ENCODE measurements around the gene NAT9.
A peak's percentile ranks its signal among the peaks of the same experiment; 100 is the strongest.

NAT9 gene

DNA sequence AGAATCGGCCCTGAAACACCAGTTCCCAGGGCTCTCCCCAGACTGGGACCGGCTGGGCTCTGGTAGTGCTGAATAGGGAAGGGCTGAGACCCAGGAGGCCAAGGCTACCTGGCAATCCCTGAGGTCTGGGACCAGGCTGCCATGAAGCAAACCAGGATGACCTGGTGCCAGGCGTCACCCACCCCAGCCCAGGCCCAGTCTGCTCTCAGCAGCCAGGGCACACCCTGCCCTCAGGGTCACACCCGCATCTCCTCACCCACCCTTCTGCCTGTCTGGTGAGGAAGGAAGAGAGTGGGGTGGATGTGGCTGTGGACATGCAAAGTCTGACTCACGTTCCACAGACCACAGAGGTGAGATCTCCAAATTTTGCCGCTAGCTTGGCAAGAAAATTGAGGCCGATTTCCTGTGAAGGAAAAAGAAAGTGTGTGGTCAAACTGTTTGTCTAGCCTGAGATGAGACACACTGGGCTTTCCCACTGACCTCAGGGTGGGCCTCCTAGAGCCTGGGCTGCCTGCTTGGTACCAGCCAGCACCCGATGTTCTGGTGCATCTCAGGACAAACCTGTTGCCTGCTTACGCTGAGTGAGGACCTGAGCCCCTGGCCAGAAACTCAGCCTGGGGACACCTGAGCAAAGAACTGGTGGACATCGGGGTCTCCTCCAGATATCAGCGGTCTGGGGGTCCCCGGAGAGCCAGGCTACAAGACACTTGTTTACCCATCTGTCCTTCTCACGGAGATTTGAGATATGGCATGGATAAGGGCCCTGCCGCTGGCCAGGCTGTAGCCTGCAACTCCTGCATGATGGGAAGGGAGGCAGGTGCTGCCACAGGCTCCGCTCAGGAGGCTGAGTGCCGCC lies 45.4 kb downstream of the NAT9 start:
- TF ChIP-seq, protein P1, sequence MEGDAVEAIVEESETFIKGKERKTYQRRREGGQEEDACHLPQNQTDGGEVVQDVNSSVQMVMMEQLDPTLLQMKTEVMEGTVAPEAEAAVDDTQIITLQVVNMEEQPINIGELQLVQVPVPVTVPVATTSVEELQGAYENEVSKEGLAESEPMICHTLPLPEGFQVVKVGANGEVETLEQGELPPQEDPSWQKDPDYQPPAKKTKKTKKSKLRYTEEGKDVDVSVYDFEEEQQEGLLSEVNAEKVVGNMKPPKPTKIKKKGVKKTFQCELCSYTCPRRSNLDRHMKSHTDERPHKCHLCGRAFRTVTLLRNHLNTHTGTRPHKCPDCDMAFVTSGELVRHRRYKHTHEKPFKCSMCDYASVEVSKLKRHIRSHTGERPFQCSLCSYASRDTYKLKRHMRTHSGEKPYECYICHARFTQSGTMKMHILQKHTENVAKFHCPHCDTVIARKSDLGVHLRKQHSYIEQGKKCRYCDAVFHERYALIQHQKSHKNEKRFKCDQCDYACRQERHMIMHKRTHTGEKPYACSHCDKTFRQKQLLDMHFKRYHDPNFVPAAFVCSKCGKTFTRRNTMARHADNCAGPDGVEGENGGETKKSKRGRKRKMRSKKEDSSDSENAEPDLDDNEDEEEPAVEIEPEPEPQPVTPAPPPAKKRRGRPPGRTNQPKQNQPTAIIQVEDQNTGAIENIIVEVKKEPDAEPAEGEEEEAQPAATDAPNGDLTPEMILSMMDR (IDR thresholded peaks at IDR 0.05; ENCODE audit: insufficient read depth, low read depth, low read length, missing control alignments), result no peak
- DNase-seq (ENCODE audit: low read depth), result peak; percentile 67
- H3K4me3 ChIP-seq (ENCODE audit: low read depth, low read length), result no peak overlapping the region

DNA sequence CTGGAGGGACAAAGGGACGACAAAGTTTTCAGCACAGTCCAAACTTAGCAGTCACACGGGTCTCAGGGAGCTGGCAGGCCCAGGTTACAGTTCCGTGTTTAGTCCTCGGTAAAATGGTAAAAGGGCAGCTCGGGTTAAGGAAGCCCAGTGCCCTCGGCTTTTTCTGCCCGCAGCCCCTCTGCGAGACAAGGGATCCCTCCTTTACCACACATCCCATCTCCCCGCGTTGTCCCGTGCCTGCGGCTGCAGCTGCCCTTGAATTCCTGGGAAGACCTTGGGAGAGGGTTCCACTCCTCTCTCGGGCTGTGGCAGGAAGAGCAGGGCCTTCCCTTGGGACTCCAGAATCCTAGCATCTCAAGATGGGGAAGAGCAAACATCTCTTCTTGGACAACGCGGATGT lies 46.3 kb downstream of the NAT9 start:
- no peak for DNase-seq (ENCODE audit: low read depth)
- TF ChIP-seq, protein P1 (IDR thresholded peaks at IDR 0.05; ENCODE audit: insufficient read depth, low read depth, low read length, missing control alignments), result no peak
- no peak overlapping the region for H3K4me3 ChIP-seq (ENCODE audit: low read depth, low read length)

DNA sequence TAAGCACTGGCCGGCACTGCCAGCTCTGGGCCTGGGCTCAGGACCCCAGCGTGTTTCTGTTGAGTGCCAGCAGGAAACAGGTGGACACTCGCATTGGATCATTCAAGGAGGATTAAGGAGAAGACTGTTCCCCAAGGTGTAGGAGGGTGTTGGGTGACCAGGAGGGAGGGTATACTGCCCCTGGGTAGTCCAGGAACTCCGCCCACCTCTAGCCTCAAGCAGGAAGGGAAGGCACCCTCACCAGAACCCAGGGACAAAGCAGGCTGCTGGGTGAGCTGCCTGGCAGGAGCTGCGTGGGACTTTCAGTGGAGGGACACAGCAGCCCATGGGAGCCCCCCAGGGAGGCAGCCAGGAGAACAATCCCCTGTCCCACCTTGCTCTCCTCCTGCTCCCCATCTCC lies 46.8 kb downstream of the NAT9 start:
- DNase-seq (ENCODE audit: low read depth), result no peak
- H3K4me3 ChIP-seq (ENCODE audit: low read depth, low read length), result no peak overlapping the region
- TF ChIP-seq, protein P1 (IDR thresholded peaks at IDR 0.05; ENCODE audit: insufficient read depth, low read depth, low read length, missing control alignments), result no peak

DNA sequence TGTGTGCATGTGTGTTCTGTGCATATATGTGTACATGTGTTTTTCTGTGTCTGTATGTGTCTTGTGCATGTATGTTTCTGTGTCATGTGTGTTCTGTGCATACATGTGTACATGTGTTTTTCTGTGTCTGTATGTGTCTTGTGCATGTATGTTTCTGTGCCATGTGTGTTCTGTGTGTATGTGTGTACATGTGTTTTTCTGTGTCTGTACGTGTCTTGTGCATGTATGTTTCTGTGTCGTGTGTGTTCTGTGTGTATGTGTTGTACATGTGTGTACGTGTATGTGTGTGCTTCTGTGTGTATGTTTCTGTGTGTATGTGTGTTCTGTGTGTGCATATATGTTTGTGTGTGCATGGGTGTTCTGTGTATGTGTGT lies 47.5 kb downstream of the NAT9 start:
- TF ChIP-seq, protein P1 (IDR thresholded peaks at IDR 0.05; ENCODE audit: insufficient read depth, low read depth, low read length, missing control alignments), result no peak
- no peak overlapping the region for H3K4me3 ChIP-seq (ENCODE audit: low read depth, low read length)
- DNase-seq (ENCODE audit: low read depth), result no peak

DNA sequence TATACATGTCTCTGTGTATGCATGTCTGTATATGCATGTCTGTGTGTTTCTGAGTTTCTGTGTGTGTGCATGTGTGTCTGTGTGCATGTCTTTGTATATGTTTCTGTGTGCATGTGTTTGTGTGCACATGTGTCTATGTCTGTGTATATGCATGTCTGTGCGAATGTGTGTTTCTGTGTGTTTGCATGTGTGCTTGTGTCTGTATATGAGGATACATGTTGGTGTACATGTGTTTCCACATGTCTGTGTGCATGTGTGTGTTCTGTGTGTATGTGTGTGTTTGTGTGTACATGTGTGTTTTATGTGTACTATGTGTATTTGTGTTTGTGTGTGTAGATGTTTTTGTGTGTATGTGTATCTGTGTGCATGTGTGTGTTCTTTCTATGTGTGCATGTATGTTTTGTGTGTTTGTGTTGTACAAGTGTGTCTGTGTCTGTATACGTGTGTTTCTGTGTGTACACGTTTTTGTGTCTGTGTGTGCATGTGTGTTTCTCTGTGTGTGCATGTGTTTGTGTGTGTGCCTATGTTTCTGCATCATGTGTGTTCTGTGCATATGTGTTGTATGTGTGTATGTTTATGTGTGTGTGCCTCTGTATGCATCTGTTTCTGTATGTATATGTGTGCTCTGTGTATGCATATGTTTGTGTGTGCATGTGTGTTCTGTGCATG lies 48.0 kb downstream of the NAT9 start:
- TF ChIP-seq, protein P1 (IDR thresholded peaks at IDR 0.05; ENCODE audit: insufficient read depth, low read depth, low read length, missing control alignments), result no peak
- no peak for DNase-seq (ENCODE audit: low read depth)
- H3K4me3 ChIP-seq (ENCODE audit: low read depth, low read length), result no peak overlapping the region

DNA sequence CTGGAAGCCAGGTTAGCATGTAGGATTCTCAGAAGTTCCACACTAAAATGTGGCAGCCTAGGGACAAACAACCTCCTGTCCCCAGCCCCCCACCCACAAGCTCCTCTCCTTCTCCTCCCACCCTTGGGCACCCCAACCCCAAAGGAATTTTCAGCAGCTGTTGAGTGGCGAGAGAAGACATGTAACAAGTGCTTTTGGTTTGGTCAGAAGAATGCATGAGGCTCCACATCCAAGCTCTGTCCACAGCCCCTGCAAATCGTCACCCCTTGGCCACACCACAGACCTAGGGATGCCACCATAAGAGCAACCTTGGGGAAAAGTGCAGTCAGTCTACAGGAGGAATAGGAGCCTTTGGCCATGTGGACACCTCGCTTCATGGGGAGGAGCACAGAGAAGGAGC lies 51.0 kb downstream of the NAT9 start:
- DNase-seq (ENCODE audit: low read depth), result no peak
- TF ChIP-seq, protein P1 (IDR thresholded peaks at IDR 0.05; ENCODE audit: insufficient read depth, low read depth, low read length, missing control alignments), result no peak

More for the DNA sequence above, 51.0 kb downstream of the NAT9 start:
- H3K4me3 ChIP-seq (ENCODE audit: low read depth, low read length), result no peak overlapping the region

Data from GM12865 (cell line).